GM23338 (cell line): ENCODE data around the gene FAM171A1.

Source experiments
- CREB1 ChIP-seq: fragments of 250-450 bp; sonication (Bioruptor Pico); IDR thresholded peaks from 2 replicates; pipeline ENCODE4 v1.5.0; 2020; ENCODE audit warnings: low read depth, mild to moderate bottlenecking, moderate library complexity
- EZH2 ChIP-seq: fragments of 200-600 bp; sonication (generic); IDR thresholded peaks from one replicate; pipeline ENCODE4 v1.8.0; 2017; ENCODE audit warnings: antibody characterized with exemption, mild to moderate bottlenecking, low read depth; ENCODE audit not compliant: unreplicated experiment
- EZH2phosphoT487 ChIP-seq: fragments of 200-600 bp; sonication (generic); IDR thresholded peaks from one replicate; pipeline ENCODE4 v1.8.1; 2018; ENCODE audit warnings: antibody characterized with exemption; ENCODE audit not compliant: unreplicated experiment
- JUNB ChIP-seq: IDR thresholded peaks from one replicate; pipeline ENCODE4 v1.6.1; 2016; ENCODE audit warnings: antibody characterized with exemption; ENCODE audit not compliant: unreplicated experiment
- POLR2AphosphoS5 ChIP-seq: IDR thresholded peaks from 2 replicates; pipeline ENCODE4 v1.6.1; 2016; ENCODE audit warnings: antibody characterized with exemption, low read depth
- REST ChIP-seq: IDR thresholded peaks from one replicate; pipeline ENCODE4 v1.6.1; 2018; ENCODE audit warnings: antibody characterized with exemption; ENCODE audit not compliant: unreplicated experiment
- ZNF114 ChIP-seq: fragments of 250-450 bp; sonication (Bioruptor Pico); IDR thresholded peaks from 2 replicates; pipeline ENCODE4 v1.5.0; 2020; ENCODE audit warnings: mild to moderate bottlenecking, moderate library complexity
- ZNF331 ChIP-seq: fragments of 250-450 bp; sonication (Bioruptor Pico); IDR thresholded peaks from 2 replicates; pipeline ENCODE4 v1.5.0; 2020; ENCODE audit warnings: low read depth, mild to moderate bottlenecking, moderate library complexity
- TF ChIP-seq, protein P1 (sequence below), 2 experiments: fragments of 200-600 bp in 1 of 2; sonication (generic) in 1 of 2; conservative IDR thresholded peaks; 2 replicates each; pipeline versions ENCODE4 v1.5.1 to v1.6.1; 2016 to 2017; ENCODE audit warnings: antibody characterized with exemption in 2 of 2, low read depth in 2 of 2, mild to moderate bottlenecking in 2 of 2, moderate library complexity in 1 of 2
- TF ChIP-seq, protein P2 (sequence below): IDR thresholded peaks from 2 replicates; pipeline ENCODE4 v1.6.1; 2016; ENCODE audit warnings: antibody characterized with exemption
- TF ChIP-seq, protein P3 (sequence below): fragments of 250-450 bp; sonication (Bioruptor Pico); IDR thresholded peaks from 2 replicates; pipeline ENCODE4 v1.5.0; 2020; ENCODE audit warnings: mild to moderate bottlenecking, moderate library complexity

DNA sequence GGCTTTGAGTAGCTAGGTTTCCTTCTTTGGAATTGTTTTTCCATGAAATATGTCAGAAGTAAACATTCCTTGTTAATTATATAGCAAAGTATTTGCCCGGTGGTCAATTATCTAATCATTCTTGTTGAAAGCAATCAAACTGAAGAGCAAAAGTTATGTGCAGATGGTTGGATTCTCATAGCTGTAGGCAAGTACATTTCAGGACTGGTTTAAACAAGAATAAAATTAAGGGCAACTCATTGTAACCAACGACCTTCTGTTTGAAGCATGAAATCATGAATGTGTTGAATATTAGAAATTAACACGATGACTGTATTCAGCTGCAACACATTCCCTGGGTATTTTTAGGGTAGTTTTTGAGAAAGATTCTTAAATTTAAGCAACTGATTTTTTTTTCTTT lies 140.8 kb downstream of the FAM171A1 start:
- no peak for TF ChIP-seq REST
- no peak for TF ChIP-seq JUNB
- TF ChIP-seq, protein P1, sequence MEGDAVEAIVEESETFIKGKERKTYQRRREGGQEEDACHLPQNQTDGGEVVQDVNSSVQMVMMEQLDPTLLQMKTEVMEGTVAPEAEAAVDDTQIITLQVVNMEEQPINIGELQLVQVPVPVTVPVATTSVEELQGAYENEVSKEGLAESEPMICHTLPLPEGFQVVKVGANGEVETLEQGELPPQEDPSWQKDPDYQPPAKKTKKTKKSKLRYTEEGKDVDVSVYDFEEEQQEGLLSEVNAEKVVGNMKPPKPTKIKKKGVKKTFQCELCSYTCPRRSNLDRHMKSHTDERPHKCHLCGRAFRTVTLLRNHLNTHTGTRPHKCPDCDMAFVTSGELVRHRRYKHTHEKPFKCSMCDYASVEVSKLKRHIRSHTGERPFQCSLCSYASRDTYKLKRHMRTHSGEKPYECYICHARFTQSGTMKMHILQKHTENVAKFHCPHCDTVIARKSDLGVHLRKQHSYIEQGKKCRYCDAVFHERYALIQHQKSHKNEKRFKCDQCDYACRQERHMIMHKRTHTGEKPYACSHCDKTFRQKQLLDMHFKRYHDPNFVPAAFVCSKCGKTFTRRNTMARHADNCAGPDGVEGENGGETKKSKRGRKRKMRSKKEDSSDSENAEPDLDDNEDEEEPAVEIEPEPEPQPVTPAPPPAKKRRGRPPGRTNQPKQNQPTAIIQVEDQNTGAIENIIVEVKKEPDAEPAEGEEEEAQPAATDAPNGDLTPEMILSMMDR (conservative IDR thresholded peaks at IDR 0.05; ENCODE audit: low read depth in 2 of 2), result no peak
- no peak for TF ChIP-seq EZH2
- no peak for TF ChIP-seq POLR2AphosphoS5
- TF ChIP-seq CREB1 (CRISPR knock-in tag), result no peak
- TF ChIP-seq, protein P2, sequence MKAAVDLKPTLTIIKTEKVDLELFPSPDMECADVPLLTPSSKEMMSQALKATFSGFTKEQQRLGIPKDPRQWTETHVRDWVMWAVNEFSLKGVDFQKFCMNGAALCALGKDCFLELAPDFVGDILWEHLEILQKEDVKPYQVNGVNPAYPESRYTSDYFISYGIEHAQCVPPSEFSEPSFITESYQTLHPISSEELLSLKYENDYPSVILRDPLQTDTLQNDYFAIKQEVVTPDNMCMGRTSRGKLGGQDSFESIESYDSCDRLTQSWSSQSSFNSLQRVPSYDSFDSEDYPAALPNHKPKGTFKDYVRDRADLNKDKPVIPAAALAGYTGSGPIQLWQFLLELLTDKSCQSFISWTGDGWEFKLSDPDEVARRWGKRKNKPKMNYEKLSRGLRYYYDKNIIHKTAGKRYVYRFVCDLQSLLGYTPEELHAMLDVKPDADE, result no peak
- no peak for TF ChIP-seq EZH2phosphoT487
- TF ChIP-seq, protein P3, sequence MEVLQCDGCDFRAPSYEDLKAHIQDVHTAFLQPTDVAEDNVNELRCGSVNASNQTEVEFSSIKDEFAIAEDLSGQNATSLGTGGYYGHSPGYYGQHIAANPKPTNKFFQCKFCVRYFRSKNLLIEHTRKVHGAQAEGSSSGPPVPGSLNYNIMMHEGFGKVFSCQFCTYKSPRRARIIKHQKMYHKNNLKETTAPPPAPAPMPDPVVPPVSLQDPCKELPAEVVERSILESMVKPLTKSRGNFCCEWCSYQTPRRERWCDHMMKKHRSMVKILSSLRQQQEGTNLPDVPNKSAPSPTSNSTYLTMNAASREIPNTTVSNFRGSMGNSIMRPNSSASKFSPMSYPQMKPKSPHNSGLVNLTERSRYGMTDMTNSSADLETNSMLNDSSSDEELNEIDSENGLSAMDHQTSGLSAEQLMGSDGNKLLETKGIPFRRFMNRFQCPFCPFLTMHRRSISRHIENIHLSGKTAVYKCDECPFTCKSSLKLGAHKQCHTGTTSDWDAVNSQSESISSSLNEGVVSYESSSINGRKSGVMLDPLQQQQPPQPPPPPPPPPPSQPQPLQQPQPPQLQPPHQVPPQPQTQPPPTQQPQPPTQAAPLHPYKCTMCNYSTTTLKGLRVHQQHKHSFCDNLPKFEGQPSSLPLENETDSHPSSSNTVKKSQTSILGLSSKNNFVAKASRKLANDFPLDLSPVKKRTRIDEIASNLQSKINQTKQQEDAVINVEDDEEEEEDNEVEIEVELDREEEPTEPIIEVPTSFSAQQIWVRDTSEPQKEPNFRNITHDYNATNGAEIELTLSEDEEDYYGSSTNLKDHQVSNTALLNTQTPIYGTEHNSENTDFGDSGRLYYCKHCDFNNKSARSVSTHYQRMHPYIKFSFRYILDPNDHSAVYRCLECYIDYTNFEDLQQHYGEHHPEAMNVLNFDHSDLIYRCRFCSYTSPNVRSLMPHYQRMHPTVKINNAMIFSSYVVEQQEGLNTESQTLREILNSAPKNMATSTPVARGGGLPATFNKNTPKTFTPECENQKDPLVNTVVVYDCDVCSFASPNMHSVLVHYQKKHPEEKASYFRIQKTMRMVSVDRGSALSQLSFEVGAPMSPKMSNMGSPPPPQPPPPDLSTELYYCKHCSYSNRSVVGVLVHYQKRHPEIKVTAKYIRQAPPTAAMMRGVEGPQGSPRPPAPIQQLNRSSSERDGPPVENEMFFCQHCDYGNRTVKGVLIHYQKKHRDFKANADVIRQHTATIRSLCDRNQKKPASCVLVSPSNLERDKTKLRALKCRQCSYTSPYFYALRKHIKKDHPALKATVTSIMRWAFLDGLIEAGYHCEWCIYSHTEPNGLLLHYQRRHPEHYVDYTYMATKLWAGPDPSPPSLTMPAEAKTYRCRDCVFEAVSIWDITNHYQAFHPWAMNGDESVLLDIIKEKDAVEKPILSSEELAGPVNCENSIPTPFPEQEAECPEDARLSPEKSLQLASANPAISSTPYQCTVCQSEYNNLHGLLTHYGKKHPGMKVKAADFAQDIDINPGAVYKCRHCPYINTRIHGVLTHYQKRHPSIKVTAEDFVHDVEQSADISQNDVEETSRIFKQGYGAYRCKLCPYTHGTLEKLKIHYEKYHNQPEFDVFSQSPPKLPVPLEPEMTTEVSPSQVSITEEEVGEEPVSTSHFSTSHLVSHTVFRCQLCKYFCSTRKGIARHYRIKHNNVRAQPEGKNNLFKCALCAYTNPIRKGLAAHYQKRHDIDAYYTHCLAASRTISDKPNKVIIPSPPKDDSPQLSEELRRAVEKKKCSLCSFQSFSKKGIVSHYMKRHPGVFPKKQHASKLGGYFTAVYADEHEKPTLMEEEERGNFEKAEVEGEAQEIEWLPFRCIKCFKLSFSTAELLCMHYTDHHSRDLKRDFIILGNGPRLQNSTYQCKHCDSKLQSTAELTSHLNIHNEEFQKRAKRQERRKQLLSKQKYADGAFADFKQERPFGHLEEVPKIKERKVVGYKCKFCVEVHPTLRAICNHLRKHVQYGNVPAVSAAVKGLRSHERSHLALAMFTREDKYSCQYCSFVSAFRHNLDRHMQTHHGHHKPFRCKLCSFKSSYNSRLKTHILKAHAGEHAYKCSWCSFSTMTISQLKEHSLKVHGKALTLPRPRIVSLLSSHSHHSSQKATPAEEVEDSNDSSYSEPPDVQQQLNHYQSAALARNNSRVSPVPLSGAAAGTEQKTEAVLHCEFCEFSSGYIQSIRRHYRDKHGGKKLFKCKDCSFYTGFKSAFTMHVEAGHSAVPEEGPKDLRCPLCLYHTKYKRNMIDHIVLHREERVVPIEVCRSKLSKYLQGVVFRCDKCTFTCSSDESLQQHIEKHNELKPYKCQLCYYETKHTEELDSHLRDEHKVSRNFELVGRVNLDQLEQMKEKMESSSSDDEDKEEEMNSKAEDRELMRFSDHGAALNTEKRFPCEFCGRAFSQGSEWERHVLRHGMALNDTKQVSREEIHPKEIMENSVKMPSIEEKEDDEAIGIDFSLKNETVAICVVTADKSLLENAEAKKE (CRISPR knock-in tag), result no peak
- TF ChIP-seq ZNF114, result no peak
- TF ChIP-seq ZNF331 (CRISPR knock-in tag), result no peak
